Measurements from ENCODE around the gene PTGS1. TPM values are rescaled to one million over a fixed set of nuclear protein-coding genes. Genes with fewer than 3 reads are reported as not detected.

The PTGS1 gene
- total and polyA plus RNA-seq, 9 of the 15 experiments (the other 6 are each of a cell fraction or from before 2014, with no cell fraction given) = 3.4 to 12.9 (median 5.3) TPM

DNA sequence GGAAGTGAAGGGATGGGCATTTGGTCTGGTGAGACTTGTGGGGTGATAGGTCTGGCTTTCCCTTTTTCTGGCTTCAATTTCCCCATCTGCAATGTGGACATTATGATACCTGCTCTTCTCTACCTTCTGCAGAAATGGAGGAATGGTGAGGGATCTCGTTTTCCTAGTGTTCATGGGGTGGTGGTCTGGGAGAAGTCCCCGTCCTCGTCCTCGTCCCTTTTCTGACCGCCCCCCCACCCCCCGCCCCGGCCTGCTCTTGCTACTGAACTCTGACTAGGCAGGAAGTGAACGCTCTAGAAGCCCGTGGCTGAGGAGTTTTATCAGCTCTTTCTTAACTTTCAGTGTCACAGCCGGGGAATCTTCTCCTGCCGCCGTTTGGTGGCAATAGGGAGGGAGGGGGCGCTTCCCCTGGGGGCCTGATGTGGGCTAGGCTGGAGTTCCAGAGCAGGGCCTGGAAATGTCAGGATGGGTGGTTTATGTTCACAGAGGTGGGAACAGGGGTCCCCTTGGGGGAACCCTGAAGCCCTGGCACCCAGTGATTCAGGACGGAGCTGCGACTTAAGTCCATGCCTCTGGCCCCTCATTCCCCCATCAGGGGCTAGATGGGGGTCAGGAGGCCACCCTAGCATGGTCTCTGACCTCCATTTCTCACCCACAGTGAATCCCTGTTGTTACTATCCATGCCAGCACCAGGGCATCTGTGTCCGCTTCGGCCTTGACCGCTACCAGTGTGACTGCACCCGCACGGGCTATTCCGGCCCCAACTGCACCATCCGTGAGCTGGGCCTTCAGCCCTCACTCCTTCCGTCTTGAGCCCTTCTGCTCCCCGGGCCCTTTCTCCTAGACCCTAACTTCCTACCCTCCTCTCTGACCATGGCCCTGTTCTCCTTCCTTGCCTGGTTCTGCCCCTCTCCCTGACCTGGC is 6.7 kb downstream of the PTGS1 start (continued):
- TF ChIP-seq, protein P1, sequence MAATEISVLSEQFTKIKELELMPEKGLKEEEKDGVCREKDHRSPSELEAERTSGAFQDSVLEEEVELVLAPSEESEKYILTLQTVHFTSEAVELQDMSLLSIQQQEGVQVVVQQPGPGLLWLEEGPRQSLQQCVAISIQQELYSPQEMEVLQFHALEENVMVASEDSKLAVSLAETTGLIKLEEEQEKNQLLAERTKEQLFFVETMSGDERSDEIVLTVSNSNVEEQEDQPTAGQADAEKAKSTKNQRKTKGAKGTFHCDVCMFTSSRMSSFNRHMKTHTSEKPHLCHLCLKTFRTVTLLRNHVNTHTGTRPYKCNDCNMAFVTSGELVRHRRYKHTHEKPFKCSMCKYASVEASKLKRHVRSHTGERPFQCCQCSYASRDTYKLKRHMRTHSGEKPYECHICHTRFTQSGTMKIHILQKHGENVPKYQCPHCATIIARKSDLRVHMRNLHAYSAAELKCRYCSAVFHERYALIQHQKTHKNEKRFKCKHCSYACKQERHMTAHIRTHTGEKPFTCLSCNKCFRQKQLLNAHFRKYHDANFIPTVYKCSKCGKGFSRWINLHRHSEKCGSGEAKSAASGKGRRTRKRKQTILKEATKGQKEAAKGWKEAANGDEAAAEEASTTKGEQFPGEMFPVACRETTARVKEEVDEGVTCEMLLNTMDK (IDR thresholded peaks at IDR 0.05; ENCODE audit: borderline replicate concordance, insufficient read depth, low read depth, low read length, poor library complexity, severe bottlenecking) = no peak
- TF ChIP-seq, protein P2, sequence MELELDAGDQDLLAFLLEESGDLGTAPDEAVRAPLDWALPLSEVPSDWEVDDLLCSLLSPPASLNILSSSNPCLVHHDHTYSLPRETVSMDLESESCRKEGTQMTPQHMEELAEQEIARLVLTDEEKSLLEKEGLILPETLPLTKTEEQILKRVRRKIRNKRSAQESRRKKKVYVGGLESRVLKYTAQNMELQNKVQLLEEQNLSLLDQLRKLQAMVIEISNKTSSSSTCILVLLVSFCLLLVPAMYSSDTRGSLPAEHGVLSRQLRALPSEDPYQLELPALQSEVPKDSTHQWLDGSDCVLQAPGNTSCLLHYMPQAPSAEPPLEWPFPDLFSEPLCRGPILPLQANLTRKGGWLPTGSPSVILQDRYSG (tag; conservative IDR thresholded peaks at IDR 0.05; ENCODE audit: low read depth) = no peak
- no peak for TF ChIP-seq SP1 (CRISPR knock-in tag; IDR thresholded peaks at IDR 0.05)
- TF ChIP-seq TAL1 (IDR thresholded peaks at IDR 0.05) = no peak
- no peak for TF ChIP-seq ZNF507 (tag; conservative IDR thresholded peaks at IDR 0.05)
- no peak for TF ChIP-seq STAG1 (CRISPR knock-in tag; IDR thresholded peaks at IDR 0.05; ENCODE audit: borderline replicate concordance)
- TF ChIP-seq ATF3 (IDR thresholded peaks at IDR 0.05) = no peak
- TF ChIP-seq ATF3 (CRISPR knock-in tag; conservative IDR thresholded peaks at IDR 0.05) = no peak
- TF ChIP-seq ELF2 (CRISPR knock-in tag; IDR thresholded peaks at IDR 0.05) = no peak
- peak; percentile 37 for TF ChIP-seq GABPA (tag; conservative IDR thresholded peaks at IDR 0.05; ENCODE audit: low read depth)
- TF ChIP-seq MECOM (CRISPR knock-in tag; IDR thresholded peaks at IDR 0.05) = no peak
- no peak for TF ChIP-seq ZNF408 (CRISPR knock-in tag; IDR thresholded peaks at IDR 0.05; ENCODE audit: low read depth)
- TF ChIP-seq ZNF253 (CRISPR knock-in tag; conservative IDR thresholded peaks at IDR 0.05) = no peak
- TF ChIP-seq ZNF668 (CRISPR knock-in tag; IDR thresholded peaks at IDR 0.05) = no peak
- TF ChIP-seq, protein P3, sequence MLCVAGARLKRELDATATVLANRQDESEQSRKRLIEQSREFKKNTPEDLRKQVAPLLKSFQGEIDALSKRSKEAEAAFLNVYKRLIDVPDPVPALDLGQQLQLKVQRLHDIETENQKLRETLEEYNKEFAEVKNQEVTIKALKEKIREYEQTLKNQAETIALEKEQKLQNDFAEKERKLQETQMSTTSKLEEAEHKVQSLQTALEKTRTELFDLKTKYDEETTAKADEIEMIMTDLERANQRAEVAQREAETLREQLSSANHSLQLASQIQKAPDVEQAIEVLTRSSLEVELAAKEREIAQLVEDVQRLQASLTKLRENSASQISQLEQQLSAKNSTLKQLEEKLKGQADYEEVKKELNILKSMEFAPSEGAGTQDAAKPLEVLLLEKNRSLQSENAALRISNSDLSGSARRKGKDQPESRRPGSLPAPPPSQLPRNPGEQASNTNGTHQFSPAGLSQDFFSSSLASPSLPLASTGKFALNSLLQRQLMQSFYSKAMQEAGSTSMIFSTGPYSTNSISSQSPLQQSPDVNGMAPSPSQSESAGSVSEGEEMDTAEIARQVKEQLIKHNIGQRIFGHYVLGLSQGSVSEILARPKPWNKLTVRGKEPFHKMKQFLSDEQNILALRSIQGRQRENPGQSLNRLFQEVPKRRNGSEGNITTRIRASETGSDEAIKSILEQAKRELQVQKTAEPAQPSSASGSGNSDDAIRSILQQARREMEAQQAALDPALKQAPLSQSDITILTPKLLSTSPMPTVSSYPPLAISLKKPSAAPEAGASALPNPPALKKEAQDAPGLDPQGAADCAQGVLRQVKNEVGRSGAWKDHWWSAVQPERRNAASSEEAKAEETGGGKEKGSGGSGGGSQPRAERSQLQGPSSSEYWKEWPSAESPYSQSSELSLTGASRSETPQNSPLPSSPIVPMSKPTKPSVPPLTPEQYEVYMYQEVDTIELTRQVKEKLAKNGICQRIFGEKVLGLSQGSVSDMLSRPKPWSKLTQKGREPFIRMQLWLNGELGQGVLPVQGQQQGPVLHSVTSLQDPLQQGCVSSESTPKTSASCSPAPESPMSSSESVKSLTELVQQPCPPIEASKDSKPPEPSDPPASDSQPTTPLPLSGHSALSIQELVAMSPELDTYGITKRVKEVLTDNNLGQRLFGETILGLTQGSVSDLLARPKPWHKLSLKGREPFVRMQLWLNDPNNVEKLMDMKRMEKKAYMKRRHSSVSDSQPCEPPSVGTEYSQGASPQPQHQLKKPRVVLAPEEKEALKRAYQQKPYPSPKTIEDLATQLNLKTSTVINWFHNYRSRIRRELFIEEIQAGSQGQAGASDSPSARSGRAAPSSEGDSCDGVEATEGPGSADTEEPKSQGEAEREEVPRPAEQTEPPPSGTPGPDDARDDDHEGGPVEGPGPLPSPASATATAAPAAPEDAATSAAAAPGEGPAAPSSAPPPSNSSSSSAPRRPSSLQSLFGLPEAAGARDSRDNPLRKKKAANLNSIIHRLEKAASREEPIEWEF (CRISPR knock-in tag; IDR thresholded peaks at IDR 0.05) = no peak
